ENCODE results near the gene STEAP4.
"Not testable (repeated sequence)": the region's sequence is repeated elsewhere in the genome, so short reads cannot be mapped to it uniquely, and the experiment has no call there.

STEAP4 gene

GRCh38 chr7:88312061-88312663, 5.5 kb upstream of the STEAP4 start:
- no peak for DNase-seq

GRCh38 chr7:88311675-88312036, 5.0 kb upstream of the STEAP4 start:
- no peak for DNase-seq

- DNase-seq = no peak
Observed at GRCh38 chr7:88310956-88311674, 4.4 kb upstream of the STEAP4 start.

GRCh38 chr7:88309819-88310218, 3.1 kb upstream of the STEAP4 start:
- no peak for DNase-seq

GRCh38 chr7:88307823-88308222, 1.1 kb upstream of the STEAP4 start:
- DNase-seq = no peak

- no peak for DNase-seq
Observed at GRCh38 chr7:88307412-88307811, 718 bp upstream of the STEAP4 start.

DNA sequence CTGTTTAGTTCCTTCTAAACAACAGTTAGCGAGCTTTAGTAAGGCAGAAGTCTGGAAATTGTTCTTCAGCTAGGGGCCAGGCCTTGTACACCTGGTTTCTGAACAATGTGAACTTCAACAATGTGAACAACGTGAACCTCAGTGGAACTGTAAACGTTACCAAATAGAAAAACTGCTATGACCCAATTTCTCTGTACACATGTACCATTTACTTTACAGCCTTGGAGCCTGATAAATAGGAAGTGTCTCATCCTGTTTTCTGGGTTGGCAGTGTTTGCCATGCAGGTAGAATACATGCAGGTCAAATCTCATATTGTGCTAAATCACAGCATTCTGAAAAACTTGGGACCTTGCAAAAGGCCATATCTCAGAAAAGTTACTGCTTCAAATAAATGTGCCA, 1.6 kb downstream of the STEAP4 start:
- no peak for DNase-seq

DNA sequence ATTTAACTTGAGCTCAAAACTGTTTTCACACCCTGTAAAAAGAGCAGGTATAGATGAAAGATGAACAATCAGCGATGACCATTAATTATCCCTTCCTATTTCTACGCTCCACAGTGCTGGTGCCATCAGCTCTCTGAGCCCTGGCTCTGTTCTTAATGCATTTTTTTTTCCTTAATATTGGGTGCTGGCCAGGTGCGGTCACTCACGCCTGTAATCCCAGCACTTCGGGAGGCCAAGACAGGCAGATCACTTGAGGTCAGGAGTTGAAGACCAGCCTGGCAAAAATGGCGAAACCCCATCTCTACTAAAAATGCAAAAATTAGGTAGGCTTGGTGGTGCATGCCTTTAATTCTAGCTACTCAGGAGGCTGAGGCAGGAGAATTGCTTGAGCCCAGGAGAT, 4.2 kb downstream of the STEAP4 start:
- DNase-seq = no peak

GRCh38 chr7:88301924-88302323, 4.8 kb downstream of the STEAP4 start:
- DNase-seq = no peak

DNA sequence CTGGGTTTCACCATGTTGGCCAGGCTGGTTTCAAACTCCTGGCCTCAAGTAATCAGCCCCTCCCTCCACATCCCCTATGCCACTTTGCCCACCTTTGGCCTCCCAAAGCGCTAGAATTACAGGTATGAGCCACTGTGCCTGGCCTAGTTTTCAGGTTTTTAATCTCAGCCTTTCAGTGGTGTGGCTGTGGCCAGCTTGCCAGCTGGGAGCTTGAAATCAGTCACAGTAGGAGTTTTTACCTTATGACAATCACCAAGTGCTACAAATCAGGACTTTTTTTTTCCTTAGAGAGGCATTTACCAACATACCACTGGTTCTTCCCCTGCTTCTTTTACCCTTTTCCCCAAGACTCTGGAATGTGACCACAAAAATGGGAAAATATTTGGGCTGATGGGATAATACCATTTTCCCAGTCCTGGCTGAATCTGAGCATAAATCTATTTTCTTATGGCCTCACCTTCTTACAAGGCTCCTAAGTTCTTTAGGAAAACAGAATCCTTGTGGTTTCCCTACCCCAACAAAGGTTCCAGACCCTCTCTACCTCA, 6.2 kb downstream of the STEAP4 start:
- DNase-seq = no peak

DNA sequence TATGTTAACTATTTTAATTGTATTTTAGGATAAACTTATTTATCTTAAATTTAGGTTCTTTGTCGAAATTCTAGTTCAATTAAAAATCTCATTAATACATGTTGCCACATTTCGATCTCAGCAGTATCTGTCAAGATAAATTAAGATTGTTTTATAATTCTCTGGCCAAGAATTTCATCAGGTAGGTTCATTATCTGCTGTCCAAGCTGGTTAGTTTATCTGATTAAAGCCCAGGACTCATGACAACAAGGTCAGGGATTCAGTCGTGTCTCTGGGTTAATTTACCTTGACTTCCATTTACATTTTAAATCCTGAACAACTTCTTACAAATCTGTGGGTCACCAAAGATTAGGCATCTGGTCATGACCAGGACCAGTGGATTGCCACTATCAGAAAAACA, 7.6 kb downstream of the STEAP4 start:
- no peak for DNase-seq

- no peak for DNase-seq
Observed at GRCh38 chr7:88293866-88294265, 12.8 kb downstream of the STEAP4 start.

DNA sequence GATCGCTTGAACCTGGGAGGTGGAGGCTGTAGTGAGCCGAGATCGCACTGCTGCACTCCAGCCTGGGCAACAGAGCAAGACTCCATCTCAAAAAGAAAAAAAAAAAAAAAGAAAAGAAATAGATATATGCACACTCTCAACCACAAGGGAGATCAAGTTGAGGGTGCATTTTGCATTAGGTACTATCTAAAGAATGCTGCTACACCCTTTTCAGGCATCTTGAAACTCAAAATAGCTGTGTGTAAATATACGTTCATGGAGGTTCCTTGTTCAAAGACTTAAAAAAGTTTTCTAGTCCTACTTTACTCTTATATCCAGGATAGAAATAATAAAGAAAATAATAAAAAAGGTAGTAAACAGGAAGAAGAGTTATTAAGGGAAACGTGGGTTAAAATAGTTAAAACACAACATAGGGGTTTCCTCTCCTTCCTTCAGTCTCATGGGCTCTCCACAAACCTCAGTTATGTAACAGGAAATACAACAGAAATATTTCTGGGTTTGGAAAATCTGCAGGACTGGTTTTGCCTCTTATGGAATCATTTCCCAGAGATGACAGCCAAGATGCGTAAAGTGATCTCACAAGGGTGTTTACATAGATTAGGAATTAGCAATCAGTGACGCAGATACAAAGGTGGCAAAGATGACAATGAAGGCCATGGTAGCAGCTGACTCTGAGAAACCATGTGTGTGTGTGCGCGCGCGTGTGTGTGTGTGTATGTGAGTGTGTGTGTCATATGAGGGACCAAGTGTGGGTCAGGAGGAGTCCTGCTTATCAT, 15.1 kb downstream of the STEAP4 start:
- DNase-seq = no peak

- DNase-seq = no peak
Observed at GRCh38 chr7:88290491-88290890, 16.2 kb downstream of the STEAP4 start.

GRCh38 chr7:88289564-88290025, 17.1 kb downstream of the STEAP4 start:
- DNase-seq = no peak

DNA sequence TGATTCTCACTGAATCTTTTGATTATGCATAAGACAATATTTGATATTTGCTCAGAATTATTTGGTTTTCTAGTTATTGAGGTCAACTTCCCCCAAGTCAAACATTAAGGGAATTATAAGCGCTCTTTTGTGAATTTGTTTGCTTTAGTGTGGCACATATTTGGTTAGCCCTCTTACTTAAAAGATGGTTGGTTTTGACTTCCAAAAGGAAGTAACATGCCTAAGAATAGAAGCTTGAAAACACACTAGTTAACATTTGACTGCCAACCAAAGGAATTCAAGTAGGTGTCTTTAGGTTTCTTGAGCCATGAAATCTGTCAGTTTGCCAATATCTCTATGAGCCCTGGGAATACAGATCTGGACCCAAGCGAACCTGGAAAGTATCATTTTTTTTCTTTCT, 24.9 kb downstream of the STEAP4 start:
- no peak for DNase-seq

DNA sequence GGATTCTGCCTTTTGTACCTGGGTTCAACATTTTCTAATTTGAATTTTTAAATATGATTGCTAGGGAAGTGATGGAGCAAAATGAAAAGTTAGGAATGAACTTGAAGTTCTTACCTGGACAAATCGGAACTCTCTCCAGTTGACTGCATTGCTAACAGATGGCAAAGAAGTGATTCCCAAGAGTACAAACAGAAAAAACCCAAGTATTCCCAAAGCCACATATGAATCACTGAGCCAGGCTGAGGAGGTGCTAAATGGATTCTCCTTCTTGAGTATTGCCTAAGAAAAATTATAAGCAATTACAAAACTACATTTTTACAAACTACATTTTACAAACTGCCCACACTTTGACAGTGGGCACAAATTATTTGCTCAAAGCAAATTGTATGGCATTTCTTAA, 25.9 kb downstream of the STEAP4 start:
- DNase-seq = no peak

DNA sequence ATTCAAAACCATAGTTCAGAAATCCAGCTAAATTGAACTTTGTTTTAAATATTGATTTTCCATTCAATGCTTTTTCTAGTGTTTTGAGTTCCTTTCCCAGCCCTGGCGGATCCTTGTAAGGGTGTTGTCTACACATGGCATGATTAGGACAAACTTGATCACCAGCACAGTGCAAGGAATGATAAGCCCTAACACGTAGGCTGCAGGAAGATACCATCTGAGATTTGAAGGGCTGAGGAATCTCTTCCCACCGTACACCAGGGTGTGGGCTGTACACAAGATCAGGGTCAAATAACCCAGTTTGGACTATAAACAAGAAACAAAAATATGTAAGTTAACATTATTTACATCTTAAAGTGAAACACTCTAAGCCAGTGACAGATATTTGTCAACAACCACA, 27.4 kb downstream of the STEAP4 start:
- no peak for DNase-seq

DNA sequence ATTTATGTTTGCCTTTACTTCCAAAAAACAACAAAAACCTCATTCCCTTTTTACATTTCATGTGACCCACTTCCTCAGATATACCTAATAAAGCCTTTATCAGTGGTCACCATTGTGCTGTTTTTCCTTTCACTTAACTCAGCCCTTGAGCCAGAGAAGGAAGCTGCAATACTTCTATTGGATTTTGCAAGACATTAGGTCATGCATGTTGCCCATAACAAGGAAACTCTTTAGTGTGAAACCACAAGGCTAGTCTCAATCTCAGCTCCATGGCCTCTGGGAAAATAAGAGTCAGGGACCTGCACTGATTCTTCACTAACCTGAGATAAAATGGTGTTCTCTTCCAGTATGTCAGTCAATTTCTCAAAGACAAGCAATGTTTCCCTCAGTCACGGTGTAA, 27.8 kb downstream of the STEAP4 start:
- no peak for DNase-seq

DNA sequence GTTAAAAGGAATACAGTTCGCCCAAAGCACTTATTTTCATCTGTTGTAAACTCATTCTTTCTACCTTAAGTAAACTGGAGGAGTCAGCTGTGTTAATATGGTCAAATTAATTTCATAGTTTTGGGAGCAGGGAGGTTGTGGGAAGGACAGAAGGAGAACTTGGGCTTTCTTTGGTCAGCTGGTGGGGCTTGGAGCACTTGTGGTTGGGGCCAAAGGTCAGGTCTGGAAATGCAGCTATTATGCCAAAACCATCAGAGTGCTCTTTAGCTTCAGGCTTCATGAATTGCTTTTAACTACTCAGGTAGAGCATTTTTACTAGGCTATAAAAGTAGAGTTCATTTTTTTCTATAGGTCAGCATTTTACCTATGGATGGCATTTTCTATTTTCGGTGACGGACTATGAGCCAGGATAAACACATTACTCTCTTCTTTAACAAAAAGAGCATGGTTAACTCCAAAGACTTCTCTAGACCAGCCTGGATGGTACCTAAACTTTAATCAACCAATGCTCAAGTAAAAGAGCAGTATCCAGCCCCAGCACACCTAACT, 30.0 kb downstream of the STEAP4 start:
- DNase-seq = no peak

DNA sequence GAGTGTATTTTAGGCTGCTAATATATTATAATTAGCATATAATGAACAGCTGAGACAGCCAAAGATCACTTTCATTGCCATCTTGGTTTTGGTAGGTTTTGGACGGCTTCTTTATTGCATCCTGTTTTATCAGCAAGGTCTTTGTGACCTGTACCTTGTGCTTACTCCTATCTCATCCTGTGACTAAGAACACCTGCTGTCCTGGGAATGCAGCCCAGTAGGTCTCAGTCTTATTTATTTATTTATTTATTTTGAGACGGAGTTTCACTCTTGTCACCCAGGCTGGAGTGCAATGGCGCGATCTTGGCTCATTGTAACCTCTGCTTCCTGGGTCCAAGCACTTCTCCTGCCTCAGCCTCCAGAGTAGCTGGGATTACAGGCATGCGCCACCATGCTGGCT, 31.8 kb downstream of the STEAP4 start:
- not testable (repeated sequence) for DNase-seq

DNA sequence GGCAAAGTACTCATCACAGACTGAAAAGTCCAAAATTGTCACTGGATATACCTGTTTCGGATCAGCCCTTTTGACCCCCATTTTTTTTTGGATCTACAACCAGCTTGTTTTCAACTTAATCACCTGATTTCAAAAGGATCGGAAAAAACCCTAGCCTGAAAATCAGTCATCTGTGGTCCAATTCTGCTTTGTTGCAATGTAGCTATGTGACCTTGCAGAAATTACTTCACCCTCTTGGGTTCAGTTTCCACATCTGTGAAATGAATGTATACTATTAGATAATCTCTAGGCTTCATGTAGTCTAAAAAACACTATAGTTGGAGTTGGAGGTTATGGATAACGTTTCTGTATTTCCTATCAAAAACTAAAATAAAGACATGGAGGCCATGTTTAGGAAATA, 37.1 kb downstream of the STEAP4 start:
- DNase-seq = no peak

- DNase-seq = no peak
Observed at GRCh38 chr7:88268858-88269257, 37.8 kb downstream of the STEAP4 start.

- no peak for DNase-seq
Observed at GRCh38 chr7:88268051-88268450, 38.6 kb downstream of the STEAP4 start.
